HepG2 (cell line): ENCODE results near the gene ABCA4. TPM values are rescaled to one million over a fixed set of nuclear protein-coding genes. Genes with fewer than 3 reads are reported as not detected.

Experiments
- ATF2 ChIP-seq: sonication (generic); formaldehyde crosslinking; IDR thresholded peaks from 2 replicates; pipeline ENCODE4 v1.4.0; 2020; ENCODE audit warnings: missing genetic modification reagents
- CSRNP2 ChIP-seq: sonication (generic); formaldehyde crosslinking; conservative IDR thresholded peaks from 2 replicates; pipeline ENCODE4 v1.8.0; 2022; ENCODE audit warnings: low read depth, missing genetic modification reagents
- DPF2 ChIP-seq: sonication (generic); formaldehyde crosslinking; IDR thresholded peaks from 2 replicates; pipeline ENCODE4 v1.4.0; 2020; ENCODE audit warnings: mild to moderate bottlenecking, low read depth, missing genetic modification reagents, borderline replicate concordance
- DRAP1 ChIP-seq: IDR thresholded peaks from 2 replicates; pipeline ENCODE4 v1.6.1; 2016; ENCODE audit warnings: missing genetic modification reagents, missing compliant biosample characterization
- EED ChIP-seq: sonication (generic); formaldehyde crosslinking; IDR thresholded peaks from 2 replicates; pipeline ENCODE4 v1.5.0; 2020; ENCODE audit warnings: mild to moderate bottlenecking, missing genetic modification reagents
- HDAC1 ChIP-seq: sonication (generic); formaldehyde crosslinking; IDR thresholded peaks from 2 replicates; pipeline ENCODE4 v1.5.1; 2020; ENCODE audit warnings: mild to moderate bottlenecking, missing genetic modification reagents
- KLF6 ChIP-seq: IDR thresholded peaks from 2 replicates; pipeline ENCODE4 v1.8.0; 2016; ENCODE audit warnings: missing biosample characterization, missing genetic modification reagents
- NR2F2 ChIP-seq: IDR thresholded peaks from 2 replicates; pipeline ENCODE4 v1.6.1; 2012; ENCODE audit warnings: low read depth, inconsistent platforms, borderline replicate concordance
- PAF1 ChIP-seq: IDR thresholded peaks from 2 replicates; pipeline ENCODE4 v1.6.1; 2016; ENCODE audit warnings: missing genetic modification reagents, missing compliant biosample characterization
- PHF5A ChIP-seq: IDR thresholded peaks from one replicate; pipeline ENCODE4 v1.6.1; 2018; ENCODE audit warnings: low read depth, missing genetic modification reagents; ENCODE audit not compliant: unreplicated experiment
- PLSCR1 ChIP-seq: sonication (generic); formaldehyde crosslinking; IDR thresholded peaks from 2 replicates; pipeline ENCODE4 v1.5.0; 2020; ENCODE audit warnings: missing genetic modification reagents, mild to moderate bottlenecking, borderline replicate concordance
- YEATS4 ChIP-seq: sonication (generic); formaldehyde crosslinking; IDR thresholded peaks from 2 replicates; pipeline ENCODE4 v1.4.0; 2020; ENCODE audit warnings: missing genetic modification reagents, borderline replicate concordance
- ZFP41 ChIP-seq: sonication (generic); formaldehyde crosslinking; IDR thresholded peaks from 2 replicates; pipeline ENCODE4 v1.4.0; 2020; ENCODE audit warnings: mild to moderate bottlenecking, missing genetic modification reagents, borderline replicate concordance
- ZIK1 ChIP-seq: sonication (generic); formaldehyde crosslinking; IDR thresholded peaks from 2 replicates; pipeline ENCODE4 v1.5.0; 2020; ENCODE audit warnings: mild to moderate bottlenecking, low read depth, missing genetic modification reagents, borderline replicate concordance
- ZNF180 ChIP-seq: sonication (generic); formaldehyde crosslinking; IDR thresholded peaks from 2 replicates; pipeline ENCODE4 v1.4.0; 2020; ENCODE audit warnings: low read depth, missing genetic modification reagents, borderline replicate concordance
- ZNF280D ChIP-seq: sonication (generic); formaldehyde crosslinking; IDR thresholded peaks from 2 replicates; pipeline ENCODE4 v1.5.1; 2020; ENCODE audit warnings: mild to moderate bottlenecking, missing genetic modification reagents
- ZNF431 ChIP-seq: sonication (generic); formaldehyde crosslinking; IDR thresholded peaks from 2 replicates; pipeline ENCODE4 v1.9.0; 2022; ENCODE audit warnings: missing genetic modification reagents, low read depth, mild to moderate bottlenecking, borderline replicate concordance
- ZNF652 ChIP-seq: IDR thresholded peaks from 2 replicates; pipeline ENCODE4 v1.6.1; 2016; ENCODE audit warnings: low read depth, borderline replicate concordance
- ZNF761 ChIP-seq: sonication (generic); formaldehyde crosslinking; conservative IDR thresholded peaks from 2 replicates; pipeline ENCODE4 v1.4.0; 2020; ENCODE audit warnings: mild to moderate bottlenecking, missing genetic modification reagents
- polyA plus RNA-seq, 8 experiments: library from polyadenylated mRNA; depleted of rRNA in 3 of 8; stranded (reverse) in 7 of 8; unstranded in 1 of 8; fragments of >200 nt; fragmentation: Illumina TruSeq in 4 of 8; extraction: Trizol in 4 of 8; gene quantifications; 2 replicates each; pipeline versions ENCODE4 v1.2.1 to v1.2.3, GENCODE V29; 2011 to 2016; ENCODE audit warnings: low read depth in 4 of 8, missing spikeins in 1 of 8, mixed read lengths in 1 of 8; ENCODE audit not compliant: insufficient read depth in 1 of 8
- total RNA-seq, 5 experiments: library from RNA; depleted of rRNA; stranded (reverse); fragments of >200 nt; fragmentation: Illumina TruSeq; extraction: Trizol; gene quantifications; 2 replicates each; pipeline ENCODE4 v1.2.3, GENCODE V29; 2016; ENCODE audit warnings: low read depth in 1 of 5

Gene ABCA4
- total and polyA plus RNA-seq, 2 of the 13 experiments (the other 11 are each of a cell fraction or from before 2014, with no cell fraction given): 0.24 to 0.67 TPM

GRCh38 chr1:94061513-94062443 lies 59.2 kb downstream of the ABCA4 start (continued):
- TF ChIP-seq ZIK1 (CRISPR knock-in tag) (no peak), PLSCR1 (CRISPR knock-in tag) (no peak), YEATS4 (peak; percentile 53; the same call in 1 of the 2 replicates), PHF5A (CRISPR knock-in tag) (no peak), DRAP1 (CRISPR knock-in tag) (0 out of 2 replicates have a peak, but pooled peaks have one; percentile 20), NR2F2 (peak; percentile 9; the same call in 1 of the 2 replicates), HDAC1 (CRISPR knock-in tag) (peak; percentile 44; the same call in 1 of the 2 replicates), ZFP41 (CRISPR knock-in tag) (no peak), ATF2 (CRISPR knock-in tag) (peak; percentile 62), PAF1 (CRISPR knock-in tag) (no peak), ZNF280D (peak; percentile 66; the same call in 1 of the 2 replicates), EED (no peak), ZNF761 (no peak), ZNF180 (CRISPR knock-in tag) (no peak), CSRNP2 (CRISPR knock-in tag) (no peak), ZNF652 (CRISPR knock-in tag) (0 out of 2 replicates have a peak, but pooled peaks have one; percentile 23), KLF6 (CRISPR knock-in tag) (0 out of 2 replicates have a peak, but pooled peaks have one; percentile 22), ZNF431 (CRISPR knock-in tag) (no peak), DPF2 (CRISPR knock-in tag) (peak; percentile 45; the same call in 1 of the 2 replicates)
